Caki2 (cell line): ENCODE data around the gene SNIP1. TPM values are rescaled to one million over a fixed set of nuclear protein-coding genes. Genes with fewer than 3 reads are reported as not detected.
A peak's percentile ranks its signal among the peaks of the same experiment; 100 is the strongest.
"Not testable (repeated sequence)": the region's sequence is repeated elsewhere in the genome, so short reads cannot be mapped to it uniquely, and the experiment has no call there.

Source experiments
- DNase-seq: peaks from one replicate; pipeline ENCODE4 v3.0.0-alpha.2; 2015; ENCODE audit warnings: low read depth
- in situ Hi-C: cut with HindIII; loops from 2 replicates; pipeline ENCODE4 v1.10.0; 2016; ENCODE audit warnings: low sequenced_read_pairs, low pct_unique_long_range_greater_than_20kb, mixed read lengths
- total RNA-seq: library from RNA; depleted of rRNA; stranded (reverse); fragments of >200 nt; shearing (Covaris generic); gene quantifications from 2 replicates; pipeline ENCODE4 v1.2.3, GENCODE V29; 2014; ENCODE audit warnings: low replicate concordance

SNIP1 gene
- total RNA-seq, 1 experiment from 2014 or later, result 9.1 TPM

DNA sequence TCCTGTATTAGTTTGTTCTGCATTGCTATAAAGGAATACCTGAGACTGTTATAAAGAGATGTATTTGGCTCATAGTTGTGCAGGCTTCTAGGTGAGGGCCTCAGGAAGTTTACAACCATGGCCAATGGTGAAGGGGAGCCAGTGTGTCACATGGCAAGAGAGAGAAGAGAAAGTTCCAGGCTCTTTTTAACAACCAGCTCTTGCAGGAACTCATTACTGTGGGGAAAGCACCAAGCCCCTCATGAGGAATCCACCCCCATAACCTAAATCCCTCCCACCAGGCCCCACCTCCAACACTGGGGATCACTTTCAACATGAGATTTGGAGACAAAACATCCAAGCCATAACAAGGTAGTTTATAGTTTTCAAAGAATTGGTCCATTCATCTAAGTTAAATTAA, 34.5 kb downstream of the SNIP1 start:
- no peak for DNase-seq
- in situ Hi-C loops, result no loop called here

DNA sequence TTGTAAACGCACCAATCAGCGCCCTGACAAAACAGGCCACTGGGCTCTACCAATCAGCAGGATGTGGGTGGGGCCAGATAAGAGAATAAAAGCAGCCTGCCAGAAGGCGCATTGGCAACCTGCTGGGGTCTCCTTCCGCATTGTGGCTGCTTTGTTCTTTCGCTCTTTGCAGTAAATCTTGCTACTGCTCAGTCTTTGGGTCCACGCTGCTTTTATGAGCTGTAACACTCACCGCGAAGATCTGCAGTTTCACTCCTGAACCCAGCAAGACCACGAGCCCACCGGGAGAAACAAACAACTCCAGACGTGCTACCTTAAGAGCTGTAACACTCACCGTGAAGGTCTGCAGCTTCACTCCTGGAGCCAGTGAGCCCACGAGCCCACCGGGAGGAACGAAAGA, 35.2 kb downstream of the SNIP1 start:
- in situ Hi-C loops, DNase-seq: not testable (repeated sequence)

DNA sequence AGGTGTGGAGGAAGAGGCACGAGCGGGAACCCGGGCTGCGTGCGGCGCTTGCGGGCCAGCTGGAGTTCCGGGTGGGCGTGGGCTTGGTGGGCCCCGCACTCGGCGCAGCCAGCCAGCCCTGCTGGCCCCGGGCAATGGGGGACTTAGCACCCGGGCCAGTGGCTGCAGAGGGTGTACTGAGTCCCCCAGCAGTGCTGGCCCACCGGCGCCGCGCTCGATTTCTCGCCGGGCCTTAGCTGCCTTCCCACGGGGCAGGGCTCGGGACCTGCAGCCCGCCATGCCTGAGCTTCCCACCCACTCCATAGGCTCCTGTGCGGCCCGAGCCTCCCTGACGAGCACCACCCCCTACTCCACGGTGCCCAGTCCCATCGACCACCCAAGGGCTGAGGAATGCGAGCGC, 35.9 kb downstream of the SNIP1 start:
- in situ Hi-C loops, DNase-seq: not testable (repeated sequence)

DNA sequence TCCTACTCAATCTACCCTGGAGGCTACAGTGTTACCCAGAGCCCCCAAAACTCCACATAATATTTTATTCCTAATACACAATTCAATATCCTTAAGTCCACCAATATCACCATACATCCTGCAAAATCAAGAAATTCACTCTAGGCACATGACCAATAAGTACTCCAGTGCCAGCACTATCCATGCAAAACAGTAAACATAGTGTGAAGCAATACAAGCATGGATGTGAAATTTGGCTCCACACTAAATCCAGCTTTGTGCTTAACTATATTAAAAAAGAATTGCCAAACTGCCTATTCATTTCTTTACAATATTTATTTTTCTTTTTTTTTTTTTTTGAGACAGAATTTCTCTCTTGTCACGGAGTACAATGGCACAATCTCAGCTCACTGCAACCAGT, 36.5 kb downstream of the SNIP1 start:
- in situ Hi-C loops, result no loop called here

DNA sequence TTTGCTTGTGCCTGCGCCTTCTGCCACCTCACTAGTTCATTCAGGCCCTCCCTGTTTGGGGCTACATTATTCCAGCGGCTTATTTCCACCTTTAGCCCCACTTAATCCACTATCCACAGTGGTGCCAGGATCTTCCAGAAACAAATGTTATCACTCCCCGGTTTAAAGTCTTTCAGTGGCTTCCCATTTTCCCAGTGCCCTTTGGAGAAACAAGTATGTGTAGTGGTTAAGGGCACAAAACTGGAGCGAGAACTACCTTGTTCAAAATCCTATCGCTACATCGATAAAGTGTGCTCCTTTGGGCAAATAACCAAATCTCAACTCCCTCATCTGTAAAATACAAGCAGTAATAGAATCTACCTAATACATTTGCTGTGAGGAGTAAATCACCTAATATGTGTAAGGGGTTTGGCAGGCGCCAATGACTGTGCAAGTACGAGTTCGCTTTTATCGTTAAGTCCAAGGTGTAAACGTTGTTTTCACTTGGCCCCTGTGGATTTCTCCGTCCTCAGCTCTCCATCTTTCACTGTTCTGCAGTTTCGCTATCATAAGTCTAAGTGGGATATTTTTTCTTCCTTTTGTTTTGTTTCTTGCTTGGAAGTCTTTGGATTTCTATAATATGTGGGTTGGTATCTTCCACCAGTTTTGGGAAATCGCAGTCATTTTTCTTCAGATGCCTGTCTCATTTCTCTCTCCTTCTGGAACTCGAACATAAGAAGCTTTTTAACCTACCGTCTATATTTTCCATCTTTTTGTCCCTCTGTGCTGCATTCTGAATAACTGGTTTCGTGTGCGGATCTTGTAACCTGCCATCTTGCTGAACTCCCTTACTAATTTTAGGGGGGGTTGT, 38.7 kb downstream of the SNIP1 start:
- in situ Hi-C loops, result no loop called here
- no peak for DNase-seq

More for the DNA sequence above, 36.5 kb downstream of the SNIP1 start:
- DNase-seq, result no peak

DNA sequence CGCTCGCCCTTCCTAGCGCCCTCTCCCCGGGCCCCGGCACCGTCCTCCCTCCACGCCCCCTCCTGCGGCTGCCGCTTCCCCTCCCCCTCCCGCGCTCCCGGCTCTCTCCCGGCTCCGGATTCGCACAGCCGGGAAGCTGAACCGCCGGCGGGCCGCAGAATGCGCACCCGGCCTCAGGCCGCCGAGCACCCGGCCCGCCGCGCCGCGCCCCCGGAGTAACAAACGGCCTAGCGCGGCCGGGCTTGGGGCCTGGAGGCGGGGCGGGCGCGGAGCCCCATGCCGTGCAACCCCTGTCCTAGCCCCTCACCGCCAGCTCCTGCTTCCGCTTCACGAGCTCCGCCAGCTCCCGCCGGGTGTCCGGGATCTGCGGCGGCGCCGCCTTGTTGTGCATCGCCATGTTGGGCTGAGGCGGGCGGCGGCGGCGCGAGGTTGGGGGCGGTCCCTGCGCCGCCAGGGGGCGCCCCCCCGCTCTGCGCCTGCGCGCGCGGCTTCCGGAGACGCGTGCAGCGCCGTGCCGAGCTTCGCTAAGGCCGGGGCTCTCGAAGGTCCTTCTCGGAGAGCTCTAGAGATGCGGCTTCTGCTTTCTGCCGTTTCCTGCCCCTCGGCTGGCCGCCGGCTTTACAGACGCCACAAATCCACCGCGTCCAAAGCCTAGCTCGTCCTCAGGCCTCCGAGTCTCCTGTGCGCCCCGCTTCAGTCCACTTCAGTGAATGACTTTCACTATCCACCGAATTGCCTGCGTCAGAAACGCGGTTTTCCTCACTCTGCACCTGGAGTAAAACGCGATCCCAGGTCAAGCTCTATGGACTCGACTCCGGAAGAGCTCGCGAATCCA, 39.5 kb downstream of the SNIP1 start, which contains the start of gene MEAF6:
TSS of gene MEAF6 (minus strand) at position 417 of the 835 bp plus-strand sequence. CDS start at position 397, 20 bp downstream.
- in situ Hi-C loops, result no loop called here
- DNase-seq, result peak; percentile 84

DNA sequence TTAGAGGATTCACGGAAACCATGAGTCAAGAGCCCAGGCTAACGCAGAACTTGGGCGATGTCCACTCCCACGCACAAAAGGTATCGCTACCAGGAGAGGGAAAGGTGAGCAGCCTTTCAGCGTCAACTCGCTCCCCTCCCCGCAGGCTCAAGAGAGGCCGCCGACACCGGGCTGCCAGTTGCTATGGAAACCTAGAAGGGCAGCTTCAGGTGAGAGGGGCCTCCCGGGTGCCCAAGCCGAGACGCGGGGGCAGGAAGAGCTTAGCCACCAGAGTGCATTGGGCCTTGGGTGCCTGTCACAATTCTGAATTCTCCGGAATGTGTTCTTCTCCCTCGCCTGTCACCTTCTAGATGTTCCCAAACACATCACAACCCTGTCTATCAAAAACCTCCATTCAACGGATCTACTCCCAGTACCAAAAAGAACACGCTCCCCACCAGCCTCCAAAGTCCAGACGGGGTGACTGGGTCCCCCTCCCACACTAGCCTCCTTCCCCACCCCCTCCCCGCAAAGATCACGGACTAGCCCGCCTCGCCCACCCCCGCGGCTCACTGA, 40.2 kb downstream of the SNIP1 start:
- no peak for DNase-seq
- in situ Hi-C loops, result no loop called here

DNA sequence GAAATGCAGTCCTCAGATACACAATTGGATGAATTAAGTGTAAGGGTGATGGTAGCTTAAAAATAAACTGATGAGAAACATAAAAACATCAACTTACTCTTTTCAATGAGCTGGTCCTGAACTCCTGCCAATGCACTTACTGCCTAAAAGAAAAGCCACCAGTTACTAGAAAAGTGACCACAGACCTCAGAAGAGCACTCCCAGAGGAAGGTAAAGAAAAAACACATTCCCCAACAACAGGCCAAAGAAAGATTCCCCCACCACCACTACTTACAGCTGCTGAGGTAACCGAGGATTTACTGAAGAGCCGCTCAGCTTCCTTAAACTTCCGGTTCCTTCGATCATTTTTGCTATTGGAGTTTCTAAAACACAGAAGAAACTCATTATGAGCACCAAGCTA, 44.9 kb downstream of the SNIP1 start:
- DNase-seq, result no peak

DNA sequence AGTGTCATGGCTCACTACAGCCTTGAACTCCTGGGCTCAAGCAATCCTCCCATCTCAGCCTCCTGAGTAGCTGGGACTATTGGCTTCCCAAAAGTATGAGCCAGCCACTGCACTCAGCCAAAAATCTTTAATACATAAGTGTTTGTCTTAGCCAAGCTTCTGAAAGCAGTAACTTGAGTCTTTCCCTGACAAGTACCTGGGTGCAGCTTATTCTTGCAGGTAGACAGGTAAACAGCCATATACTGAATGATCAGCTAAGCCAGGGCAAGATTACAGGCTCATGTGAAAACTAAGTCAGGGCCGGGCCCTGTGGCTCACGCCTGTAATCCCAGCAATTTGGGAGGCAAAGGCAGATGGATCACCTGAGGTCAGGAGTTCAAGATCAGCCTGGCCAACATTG, 47.4 kb downstream of the SNIP1 start:
- no peak for DNase-seq
- in situ Hi-C loops, result no loop called here

More for the DNA sequence above, 44.9 kb downstream of the SNIP1 start:
- in situ Hi-C loops, result no loop called here

DNA sequence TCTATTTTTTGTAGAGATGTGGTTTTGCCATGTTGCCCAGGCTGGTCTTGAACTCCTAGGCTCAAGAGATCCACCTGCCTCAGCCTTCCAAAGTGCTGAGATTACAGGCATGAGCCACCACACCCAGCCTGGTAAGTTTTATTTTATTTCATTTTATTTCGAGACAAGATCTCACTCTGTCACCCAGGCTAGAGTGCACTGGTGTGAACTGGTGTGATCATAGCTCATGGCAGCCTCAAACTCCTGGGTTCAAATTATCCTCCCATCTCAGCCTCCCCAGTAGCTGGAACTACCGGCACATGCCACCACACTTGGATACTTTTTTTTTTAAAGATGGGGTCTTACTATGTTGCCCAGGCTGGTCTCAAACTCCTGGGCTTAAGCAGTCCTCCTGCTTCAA, 51.3 kb downstream of the SNIP1 start:
- in situ Hi-C loops, DNase-seq: not testable (repeated sequence)

DNA sequence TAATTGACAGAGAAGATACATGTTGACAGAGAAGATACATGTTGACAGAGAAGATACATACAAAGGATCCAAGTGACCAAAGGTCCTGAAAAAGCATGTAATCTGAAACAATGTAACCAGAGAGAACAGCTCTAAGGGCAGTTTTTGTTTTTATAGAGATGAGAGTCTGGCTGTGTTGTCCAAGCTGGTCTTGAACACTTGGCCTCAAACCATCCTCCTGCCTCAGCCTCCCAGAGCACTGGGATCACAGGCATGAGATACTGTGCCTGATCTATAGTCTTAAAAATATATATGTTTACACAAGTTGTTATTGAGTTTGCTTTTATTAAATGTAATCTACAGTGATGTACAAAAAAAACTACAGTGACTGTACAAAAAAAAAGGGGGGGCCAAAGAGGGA, 52.0 kb downstream of the SNIP1 start:
- in situ Hi-C loops, result no loop called here
- DNase-seq, result no peak

DNA sequence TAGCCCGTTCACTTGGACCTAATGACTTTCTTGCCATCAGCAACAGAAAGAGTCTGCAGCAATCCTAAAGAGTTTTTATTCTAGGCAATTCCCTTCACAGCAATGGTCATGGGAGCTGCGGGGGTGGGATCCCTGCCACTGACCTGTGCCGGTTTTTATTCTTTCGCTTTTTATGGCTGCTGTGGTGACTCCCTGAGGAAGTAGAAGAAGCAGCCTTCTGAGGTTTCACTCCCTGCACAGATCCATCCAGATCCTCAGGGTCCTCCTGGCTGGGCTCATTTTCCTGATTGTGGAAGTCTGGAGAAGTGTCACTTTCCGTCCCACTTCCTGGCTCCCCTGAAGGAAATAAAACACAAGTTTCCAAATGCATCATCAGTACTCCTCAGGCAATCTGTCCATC, 52.4 kb downstream of the SNIP1 start:
- DNase-seq, result no peak
- in situ Hi-C loops, result no loop called here

DNA sequence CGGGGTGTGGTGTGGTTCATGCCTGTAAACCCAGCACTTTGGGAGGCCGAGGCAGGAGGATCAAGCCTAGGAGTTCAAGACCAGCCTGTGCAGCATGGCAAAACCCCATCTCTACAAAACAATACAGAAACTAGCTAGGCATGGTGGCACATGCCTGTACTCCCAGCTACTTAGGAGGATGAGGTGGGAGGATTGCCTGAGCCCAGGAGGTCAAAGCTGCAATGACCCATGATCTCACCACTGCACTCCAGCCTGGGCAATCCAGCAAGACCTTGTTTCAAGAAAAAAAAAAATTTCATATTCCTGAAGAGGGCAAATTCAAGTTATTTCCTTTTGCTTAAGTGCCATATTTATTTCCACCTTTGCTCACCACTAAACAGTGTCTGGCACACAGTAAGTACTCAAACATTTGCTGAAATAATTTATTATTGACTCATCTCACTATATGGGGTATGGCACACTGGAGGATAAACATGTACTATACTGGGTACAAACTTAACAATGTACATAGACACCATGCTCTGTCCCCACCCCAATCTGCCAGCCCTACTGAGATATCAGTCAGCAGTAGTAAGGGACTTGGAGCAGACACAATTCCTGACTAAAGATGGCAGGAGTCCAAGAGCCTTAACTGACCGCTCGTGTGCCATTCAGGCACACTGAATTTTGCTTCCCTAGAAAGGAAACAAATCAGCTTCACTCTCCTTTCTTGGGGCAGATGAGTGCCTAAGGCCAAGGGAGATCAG, 55.0 kb downstream of the SNIP1 start:
- no peak for DNase-seq
- in situ Hi-C loops, result no loop called here

DNA sequence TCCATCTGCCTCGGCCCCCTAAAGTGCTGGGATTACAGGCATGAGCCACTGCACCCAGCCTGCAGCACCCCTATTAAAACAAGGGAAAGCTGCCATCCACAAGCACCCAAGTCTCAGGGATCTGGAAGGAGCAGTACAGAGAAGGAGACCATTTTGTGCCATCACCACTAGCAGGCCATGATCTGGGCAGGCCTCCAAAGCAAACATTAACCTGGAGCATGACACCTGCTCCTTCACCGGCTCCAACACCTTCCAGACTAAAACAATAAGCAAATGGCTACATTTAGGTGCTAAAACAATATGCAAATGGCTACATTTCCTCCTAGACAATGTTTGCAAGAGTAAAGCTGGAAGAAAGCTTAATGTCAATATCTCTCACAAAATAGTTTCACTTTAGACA, 56.3 kb downstream of the SNIP1 start:
- in situ Hi-C loops, result no loop called here
- DNase-seq, result no peak

DNA sequence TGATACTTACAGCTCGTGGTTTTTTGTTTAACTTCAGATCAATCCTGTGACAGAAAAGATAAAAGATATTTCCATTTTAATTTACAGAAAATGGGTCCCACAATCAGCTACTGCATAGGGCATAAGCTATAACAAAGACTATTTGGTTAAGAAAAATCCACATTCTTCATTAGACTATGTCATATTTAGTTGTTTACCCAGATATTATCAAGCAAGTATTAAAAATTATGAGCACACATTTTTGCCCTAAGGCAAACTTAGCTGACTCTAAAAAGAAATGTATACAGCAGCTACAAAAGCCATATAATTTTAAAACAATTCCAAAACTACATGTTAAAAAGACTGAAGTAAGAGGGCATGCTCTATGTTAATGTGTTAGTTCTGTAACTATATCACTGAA, 58.2 kb downstream of the SNIP1 start:
- in situ Hi-C loops, result no loop called here
- DNase-seq, result no peak

DNA sequence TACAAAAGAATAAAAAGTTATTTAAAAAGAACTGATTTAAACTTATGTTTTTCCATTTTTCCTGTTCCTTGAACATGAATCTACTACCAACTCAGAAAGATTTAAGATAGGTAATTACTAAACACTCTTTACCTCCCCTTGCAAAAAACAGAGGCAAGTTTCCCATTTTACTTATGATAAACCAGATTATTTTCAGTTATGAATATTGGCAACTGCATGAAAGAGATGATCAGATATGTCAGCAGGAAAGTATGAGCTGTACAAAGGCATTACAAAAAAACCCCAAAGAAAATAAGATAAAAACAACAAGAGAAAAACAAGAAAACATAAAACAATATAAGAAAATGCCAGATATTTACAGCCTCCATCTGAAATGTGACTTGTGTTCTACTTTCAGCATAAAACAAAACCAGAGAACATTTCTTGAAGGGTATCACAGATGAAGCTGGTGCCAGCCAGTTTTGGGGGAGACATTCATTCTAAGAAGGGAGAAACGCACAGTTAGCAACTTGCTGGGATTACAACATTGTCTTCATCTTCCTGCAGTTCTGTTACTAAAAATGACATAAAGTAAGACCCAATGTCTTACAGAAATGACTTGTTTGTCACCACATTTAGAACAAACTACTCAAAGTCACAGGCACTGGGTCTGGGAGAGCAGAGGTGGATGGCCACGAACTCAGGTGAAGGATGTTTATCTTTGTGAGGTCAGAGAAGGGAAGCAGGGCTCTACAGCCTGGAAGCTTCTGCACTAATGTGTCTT, 60.6 kb downstream of the SNIP1 start:
- no peak for DNase-seq
- in situ Hi-C loops, result no loop called here

DNA sequence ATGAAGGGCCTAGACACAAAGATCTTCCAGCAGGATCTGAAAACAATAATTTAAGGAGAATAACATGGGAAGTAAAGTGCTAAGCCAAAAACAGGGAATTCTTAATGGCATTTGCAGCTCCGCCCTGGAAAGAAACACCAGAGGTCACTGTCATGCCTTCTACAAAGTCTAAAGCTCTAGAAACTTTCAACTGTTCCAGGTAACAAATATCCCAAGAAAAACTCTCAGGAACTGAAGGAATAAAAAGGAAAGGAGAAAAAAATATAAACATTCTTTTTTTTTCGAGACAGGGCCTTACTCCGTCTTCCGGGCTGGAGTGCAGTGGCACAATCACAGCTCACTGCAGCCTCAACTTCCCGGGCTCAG, 66.5 kb downstream of the SNIP1 start:
- in situ Hi-C loops, result no loop called here
- DNase-seq, result no peak
